Fibroblast of pulmonary artery (primary cell): ENCODE measurements around the gene MAP4K1.
"Not testable (repeated sequence)": the region's sequence is repeated elsewhere in the genome, so short reads cannot be mapped to it uniquely, and the experiment has no call there.

Experiments
- DNase-seq: peaks from one replicate; pipeline ENCODE4 v3.0.0-alpha.2; 2010; ENCODE audit warnings: low read depth
- H3K4me3 ChIP-seq: replicated peaks from 2 replicates; pipeline ENCODE4 v1.5.1; 2011; ENCODE audit warnings: low read depth, mild to moderate bottlenecking, control low read depth, low read length, moderate library complexity
- CTCF ChIP-seq: IDR thresholded peaks from 2 replicates; pipeline ENCODE4 v1.5.1; 2011; ENCODE audit warnings: mild to moderate bottlenecking, control low read depth, low read length, inconsistent platforms; ENCODE audit errors: missing control alignments

MAP4K1 gene

GRCh38 chr19:38587562-38587961 is 30.2 kb downstream of the MAP4K1 start:
- TF ChIP-seq CTCF: no peak
- no peak for DNase-seq

GRCh38 chr19:38583985-38584305 is 33.8 kb downstream of the MAP4K1 start:
- H3K4me3 ChIP-seq: no peak overlapping the region
- TF ChIP-seq CTCF: no peak
- no peak for DNase-seq

More at GRCh38 chr19:38587562-38587961, 30.2 kb downstream of the MAP4K1 start:
- no peak overlapping the region for H3K4me3 ChIP-seq

GRCh38 chr19:38583219-38583984 is 34.4 kb downstream of the MAP4K1 start:
- no peak for TF ChIP-seq CTCF
- DNase-seq: no peak
- H3K4me3 ChIP-seq: no peak overlapping the region

GRCh38 chr19:38580080-38580479 is 37.7 kb downstream of the MAP4K1 start:
- no peak for DNase-seq
- no peak overlapping the region for H3K4me3 ChIP-seq
- TF ChIP-seq CTCF: no peak

- not testable (repeated sequence) for H3K4me3 ChIP-seq, DNase-seq
These were observed 38.4 kb downstream of the MAP4K1 start for GRCh38 chr19:38579304-38579703.

DNA sequence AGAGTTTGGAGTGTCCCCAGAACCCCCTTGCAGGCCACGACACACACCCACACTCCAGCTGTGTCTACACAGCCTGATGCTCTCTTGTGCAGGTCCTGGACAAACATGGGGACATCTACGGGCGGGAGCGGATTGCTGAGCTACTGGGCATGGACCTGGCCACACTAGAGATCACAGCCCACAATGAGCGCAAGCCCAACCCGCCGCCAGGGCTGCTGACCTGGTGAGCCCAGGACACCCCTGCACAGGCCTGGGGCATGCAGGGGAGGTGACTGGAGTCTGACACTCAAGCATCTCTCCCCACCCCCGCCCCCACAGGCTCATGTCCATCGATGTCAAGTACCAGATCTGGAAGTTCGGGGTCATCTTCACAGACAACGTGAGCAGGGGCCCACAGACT is 39.9 kb downstream of the MAP4K1 start:
- no peak for TF ChIP-seq CTCF
- DNase-seq: no peak
- H3K4me3 ChIP-seq: no peak overlapping the region

- TF ChIP-seq CTCF: no peak
- DNase-seq: no peak
- H3K4me3 ChIP-seq: no peak overlapping the region
These were observed 46.1 kb downstream of the MAP4K1 start for GRCh38 chr19:38571682-38572081.
